Endothelial cell of umbilical vein (primary cell): ENCODE measurements around the gene METTL1. TPM values are rescaled to one million over a fixed set of nuclear protein-coding genes. Genes with fewer than 3 reads are reported as not detected.

ENCODE experiments used
- BruUV-seq: library from RNA; stranded (reverse); fragments of 400-500 nt; replicated peaks from 2 replicates; lab custom pipeline; 2021; lab: Mats Ljungman, UMichigan
- CTCF ChIA-PET: fragments of 300-600, 350-600 bp; sonication (Branson Sonifier 250); formaldehyde crosslinking; loops from one replicate; lab custom pipeline; 2021; ENCODE audit warnings: antibody characterized with exemption, inconsistent platforms; lab: Charles Lee
- POLR2A ChIA-PET: fragments of 300-600, 350-600 bp; sonication (Branson Sonifier 250); formaldehyde crosslinking; loops from one replicate; lab custom pipeline; 2021; ENCODE audit warnings: antibody characterized with exemption, inconsistent platforms; lab: Charles Lee
- DNase-seq: peaks from one replicate; pipeline ENCODE4 v3.0.0-alpha.2; 2011; ENCODE audit warnings: low read depth, low spot score
- FAIRE-seq: peaks from 2 replicates; lab custom pipeline; 2011; peaks lifted over from hg19 to GRCh38; lab: Jason Lieb, UNC
- H2AFZ ChIP-seq: 2 replicates; pipeline ENCODE4 v1.6.0; 2012; ENCODE audit warnings: low read depth, low read length, control low read depth, inconsistent platforms
- H3K27ac ChIP-seq: 2 replicates; pipeline ENCODE4 v1.5.1; 2011; ENCODE audit warnings: low read depth, mild to moderate bottlenecking, control low read depth, low read length, moderate library complexity; ENCODE audit not compliant: insufficient read depth
- H3K27me3 ChIP-seq, 2 experiments: 2 replicates each; pipeline versions ENCODE4 v1.6.0 to v1.6.1; 2011; ENCODE audit warnings: low read length in 2 of 2, mixed read lengths in 1 of 2; ENCODE audit not compliant: control insufficient read depth in 2 of 2, insufficient read depth in 2 of 2
- H3K36me3 ChIP-seq, 2 experiments: 2 replicates in 1 of 2; 3 replicates in 1 of 2; pipeline ENCODE4 v1.5.1; 2011; ENCODE audit warnings: low read length in 2 of 2, mild to moderate bottlenecking in 1 of 2, moderate library complexity in 1 of 2; ENCODE audit not compliant: control insufficient read depth in 2 of 2, insufficient read depth in 2 of 2; ENCODE audit errors: extremely low read depth in 1 of 2
- H3K4me1 ChIP-seq: 3 replicates; pipeline ENCODE4 v1.5.1; 2011; ENCODE audit warnings: mild to moderate bottlenecking, low read length; ENCODE audit not compliant: control insufficient read depth, insufficient read depth; ENCODE audit errors: extremely low read depth
- H3K4me2 ChIP-seq: 2 replicates; pipeline ENCODE4 v1.6.1; 2011; ENCODE audit warnings: low read length, control low read depth, mixed read lengths; ENCODE audit not compliant: insufficient read depth
- H3K4me3 ChIP-seq, 3 experiments: fragments of 200-600 bp in 1 of 3; sonication (generic), shearing (Covaris generic) in 1 of 3; replicated peaks in 1 of 3; 2 replicates each; pipeline ENCODE4 v1.5.1; 2011 to 2016; ENCODE audit warnings: control low read depth in 3 of 3, low read length in 3 of 3, mild to moderate bottlenecking in 2 of 3, inconsistent platforms in 1 of 3, low read depth in 1 of 3, moderate library complexity in 1 of 3; ENCODE audit not compliant: insufficient read depth in 1 of 3
- H3K79me2 ChIP-seq: 2 replicates; pipeline ENCODE4 v1.6.0; 2012; ENCODE audit warnings: low read length, inconsistent platforms; ENCODE audit not compliant: control insufficient read depth, insufficient read depth
- H3K9ac ChIP-seq: replicated peaks from 2 replicates; pipeline ENCODE3; 2011; ENCODE audit warnings: low read length, control low read depth; ENCODE audit not compliant: insufficient read depth; ENCODE audit errors: extremely low read depth
- H3K9me1 ChIP-seq: replicated peaks from 3 replicates; pipeline ENCODE4 v1.6.0; 2011; ENCODE audit warnings: mild to moderate bottlenecking, low read length; ENCODE audit not compliant: control insufficient read depth, insufficient read depth; ENCODE audit errors: extremely low read depth
- H3K9me3 ChIP-seq: replicated peaks from 2 replicates; pipeline ENCODE4 v1.5.1; 2012; ENCODE audit warnings: low read length, inconsistent platforms; ENCODE audit not compliant: control insufficient read depth, insufficient read depth
- H4K20me1 ChIP-seq: replicated peaks from 2 replicates; pipeline ENCODE3; 2011; ENCODE audit warnings: mild to moderate bottlenecking, low read length; ENCODE audit not compliant: control insufficient read depth, insufficient read depth; ENCODE audit errors: extremely low read depth
- CTCF ChIP-seq, 2 donors: IDR thresholded peaks; 1 replicate in 1 of 2; 2 replicates in 1 of 2; pipeline ENCODE4 v1.5.1; 2011; ENCODE audit warnings: low read length in 2 of 2, mild to moderate bottlenecking in 2 of 2, moderate library complexity in 2 of 2, control low read depth in 1 of 2, inconsistent platforms in 1 of 2, low read depth in 1 of 2; ENCODE audit not compliant: insufficient read depth in 1 of 2; ENCODE audit errors: extremely low read depth in 1 of 2
- EZH2 ChIP-seq: IDR thresholded peaks from 2 replicates; pipeline ENCODE4 v1.6.1; 2012; ENCODE audit warnings: borderline replicate concordance, low read depth, mild to moderate bottlenecking, moderate library complexity, low read length, inconsistent platforms; ENCODE audit not compliant: severe bottlenecking
- FOS ChIP-seq: IDR thresholded peaks from 2 replicates; pipeline ENCODE4 v1.6.1; 2011; ENCODE audit warnings: mild to moderate bottlenecking, low read length, moderate library complexity, borderline replicate concordance; ENCODE audit not compliant: insufficient read depth
- GATA2 ChIP-seq: IDR thresholded peaks from 2 replicates; pipeline ENCODE4 v1.7.0; 2011; ENCODE audit warnings: low read depth, mild to moderate bottlenecking, moderate library complexity, mixed read lengths, low read length; ENCODE audit not compliant: insufficient read length, insufficient read depth
- JUN ChIP-seq: IDR thresholded peaks from 2 replicates; pipeline ENCODE4 v1.6.1; 2011; ENCODE audit warnings: borderline replicate concordance, low read depth; ENCODE audit not compliant: insufficient read length, insufficient read depth
- MYC ChIP-seq: IDR thresholded peaks from one replicate; pipeline ENCODE4 v1.6.1; 2011; ENCODE audit warnings: mild to moderate bottlenecking, low read depth, low read length
- POLR2A ChIP-seq: IDR thresholded peaks from 2 replicates; pipeline ENCODE4 v1.6.1; 2012; ENCODE audit warnings: low read depth, mild to moderate bottlenecking, control low read depth, low read length
- POLR2AphosphoS5 ChIP-seq: IDR thresholded peaks from 2 replicates; pipeline ENCODE4 v1.6.1; 2012; ENCODE audit warnings: low read depth, mild to moderate bottlenecking, control low read depth, low read length, moderate library complexity; ENCODE audit not compliant: insufficient read depth
- dilution Hi-C: fragments of 300-500 bp; cut with MboI; formaldehyde crosslinking; loops from one replicate; pipeline ENCODE4 v1.15.0; 2019; ENCODE audit warnings: low sequenced_read_pairs; ENCODE audit not compliant: extremely low pct_ligation_motif_present
- intact Hi-C: fragments of 100-400 bp; cut with micrococcal nuclease; formaldehyde crosslinking; loops from one replicate; pipeline ENCODE4 v1.10.0; 2022
- polyA plus RNA-seq, 4 experiments: library from polyadenylated mRNA; depleted of rRNA in 3 of 4; stranded (reverse) in 3 of 4; unstranded in 1 of 4; fragments of >200 nt; gene quantifications; 2 replicates each; pipeline versions ENCODE4 v1.2.1 to v1.2.3, GENCODE V29; 2011 to 2012; ENCODE audit warnings: missing spikeins in 1 of 4
- total RNA-seq: library from RNA; stranded (reverse); gene quantifications from 2 replicates; pipeline ENCODE4 v1.2.3, GENCODE V29; 2021
- TF ChIP-seq, protein P1 (sequence below): IDR thresholded peaks from 2 replicates; pipeline ENCODE4 v1.6.1; 2011; ENCODE audit not compliant: insufficient read depth, insufficient read length

Gene METTL1
- total and polyA plus RNA-seq, 2 donors (not counting 3 experiments of a cell fraction or from before 2014, with no cell fraction given), result 23.6 to 24.3 TPM

DNA sequence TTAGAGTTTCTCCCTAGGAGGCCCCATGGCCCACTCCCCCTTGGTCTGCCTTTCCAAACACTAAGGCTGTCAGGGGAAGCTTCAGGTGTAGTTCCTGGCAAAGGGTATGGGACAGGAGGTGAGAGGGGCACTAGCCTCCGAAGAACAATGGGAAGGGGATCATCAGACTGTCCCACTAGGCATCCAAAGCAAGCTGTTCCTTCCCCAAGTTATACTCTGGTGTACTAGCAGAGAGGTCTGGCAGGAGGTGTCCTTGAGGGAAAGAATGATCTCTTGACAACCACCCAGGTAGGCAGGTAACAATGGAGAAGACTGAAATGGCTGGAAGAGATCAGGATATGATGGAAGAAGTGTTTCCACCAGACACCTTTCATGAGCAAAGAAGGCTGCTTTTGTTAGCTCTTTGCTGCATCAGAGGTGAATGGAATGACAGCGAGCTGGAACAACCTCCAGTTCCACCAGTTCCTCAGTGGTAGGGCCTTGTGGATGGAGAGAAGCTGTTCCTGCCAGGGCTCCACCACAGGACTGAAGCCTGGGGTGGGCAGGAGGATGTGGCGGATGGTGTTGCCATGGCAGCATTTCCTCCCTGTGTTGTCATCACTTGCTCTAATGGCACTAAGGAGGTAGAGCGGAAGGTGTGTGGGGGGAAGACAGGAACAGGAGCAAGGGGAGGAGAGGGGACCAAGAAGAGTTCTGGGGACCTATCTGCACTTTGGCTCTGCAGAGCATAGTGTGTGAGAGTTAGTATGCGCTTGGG, 31.1 kb downstream of the METTL1 start:
- ChIA-PET POLR2A (no interaction called here), CTCF (interaction anchor here (1.1 kb wide), 1 partner anchor 14 kb away, joined by 9 read pairs; no protein-coding TSS in a partner anchor)
- TF ChIP-seq EZH2 (peak; percentile 4), CTCF (IDR thresholded peaks at IDR 0.05; ENCODE audit: extremely low read depth in 1 of 2, insufficient read depth in 1 of 2, low read depth in 1 of 2, low read length in 2 of 2) (no peak)
- no peak overlapping the region for H3K4me3 ChIP-seq
- no peak overlapping the region for H3K9ac ChIP-seq
- H3K79me2 ChIP-seq, result no peaks in the 10 kb centered on the region
- H2AFZ ChIP-seq, result no peak overlapping the region
- H3K27me3 ChIP-seq, result peaks cover 44 to 51% of the 10 kb centered on the region in 2 experiments
- H3K4me1 ChIP-seq, result peaks cover 10% of the 10 kb centered on the region
- H4K20me1 ChIP-seq, result no peaks in the 10 kb centered on the region
- BruUV-seq, result no TSS peak
- no peak for FAIRE-seq
- no peaks in the 10 kb centered on the region for H3K9me3 ChIP-seq
- no peak overlapping the region for H3K27ac ChIP-seq
- DNase-seq, result peak; percentile 20
- intact Hi-C loops, result no loop called here
- no peak overlapping the region for H3K4me2 ChIP-seq
- H3K9me1 ChIP-seq, result no peaks in the 10 kb centered on the region
- dilution Hi-C loops, result no loop called here
- no peaks in the 10 kb centered on the region for H3K36me3 ChIP-seq

DNA sequence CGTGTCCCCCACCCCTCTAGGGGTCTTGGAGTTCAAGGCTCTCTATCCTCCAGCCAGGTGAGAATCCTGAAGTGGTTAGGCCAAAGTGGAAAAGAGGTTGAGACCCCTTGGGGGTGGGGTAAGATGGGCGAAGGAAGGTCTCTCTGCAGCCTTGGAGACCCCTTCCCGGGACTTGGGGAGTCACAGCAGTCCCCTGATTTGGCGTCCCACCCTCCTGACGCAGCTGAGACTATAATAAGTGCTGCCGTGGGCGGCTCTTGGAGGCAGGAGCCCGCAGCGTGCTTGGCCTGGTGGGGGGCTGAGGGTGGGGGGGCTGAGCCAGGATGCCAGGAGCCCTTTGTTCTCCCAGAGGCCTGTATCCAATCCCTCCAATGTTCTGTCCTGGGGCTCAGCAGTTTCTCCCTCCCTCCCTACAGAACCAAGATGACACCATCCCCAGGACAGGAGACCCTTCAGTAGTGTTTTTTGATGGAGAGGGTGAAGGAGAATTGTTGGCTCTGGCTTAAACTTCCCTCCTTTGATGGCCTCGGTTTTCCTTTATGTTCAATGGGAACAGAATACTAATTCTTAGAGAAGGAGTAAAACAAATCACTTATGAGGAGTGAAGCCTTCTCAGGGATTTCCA, 31.9 kb downstream of the METTL1 start:
- ChIA-PET POLR2A (no interaction called here), CTCF (interaction anchor here (1.0 to 6.1 kb wide), 2 partner anchors 14 to 17 kb away, joined by 4 to 48 read pairs; no protein-coding TSS in a partner anchor)
- H3K4me1 ChIP-seq, result peaks cover 5% of the 10 kb centered on the region
- no peaks in the 10 kb centered on the region for H3K9me1 ChIP-seq
- no peaks in the 10 kb centered on the region for H3K9me3 ChIP-seq
- no peaks in the 10 kb centered on the region for H4K20me1 ChIP-seq
- no peak for DNase-seq
- FAIRE-seq, result no peak
- dilution Hi-C loops (no loop called here), intact Hi-C loops (no loop called here)
- H3K79me2 ChIP-seq, result no peaks in the 10 kb centered on the region
- no peaks in the 10 kb centered on the region for H3K36me3 ChIP-seq
- no peak overlapping the region for H3K9ac ChIP-seq
- H2AFZ ChIP-seq, result no peak overlapping the region
- peaks cover 52 to 59% of the 10 kb centered on the region in 2 experiments for H3K27me3 ChIP-seq
- BruUV-seq, result no TSS peak
- TF ChIP-seq EZH2 (no peak), MYC (no peak), GATA2 (no peak), POLR2A (no peak), FOS (no peak), POLR2AphosphoS5 (no peak), JUN (no peak), CTCF (IDR thresholded peaks at IDR 0.05; ENCODE audit: extremely low read depth in 1 of 2, insufficient read depth in 1 of 2, low read depth in 1 of 2, low read length in 2 of 2) (no peak)
- TF ChIP-seq, protein P1, sequence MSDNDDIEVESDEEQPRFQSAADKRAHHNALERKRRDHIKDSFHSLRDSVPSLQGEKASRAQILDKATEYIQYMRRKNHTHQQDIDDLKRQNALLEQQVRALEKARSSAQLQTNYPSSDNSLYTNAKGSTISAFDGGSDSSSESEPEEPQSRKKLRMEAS, result no peak
- no peak overlapping the region for H3K27ac ChIP-seq
- no peak overlapping the region for H3K4me3 ChIP-seq
- H3K4me2 ChIP-seq, result no peak overlapping the region
